DND-41 (cell line): Measurements from ENCODE around the gene ACTR3C.

Source experiments
- ATAC-seq: fragments of 200-7000 bp; cut with Tn5 transposase; 3 replicates; pipeline ENCODE4 v1.9.1; 2021; ENCODE audit warnings: low read depth; ENCODE audit not compliant: insufficient read depth
- DNase-seq: peaks from one replicate; pipeline ENCODE4 v3.0.0-alpha.2; 2020
- H2AFZ ChIP-seq: 2 replicates; pipeline ENCODE4 v1.6.0; 2012; ENCODE audit warnings: low read depth, low read length
- H3K27ac ChIP-seq: 2 replicates; pipeline ENCODE4 v1.5.1; 2012; ENCODE audit warnings: low read length, inconsistent platforms
- H3K27me3 ChIP-seq: fragments of 200-600 bp; sonication (generic); 2 replicates; pipeline ENCODE4 v1.6.0; 2012; ENCODE audit warnings: low read length, mild to moderate bottlenecking, inconsistent platforms; ENCODE audit not compliant: insufficient read depth, poor library complexity
- H3K36me3 ChIP-seq: 2 replicates; pipeline ENCODE4 v1.5.1; 2012; ENCODE audit warnings: low read length, inconsistent platforms; ENCODE audit not compliant: insufficient read depth
- H3K4me1 ChIP-seq: 2 replicates; pipeline ENCODE4 v1.5.1; 2012; ENCODE audit warnings: mild to moderate bottlenecking, low read length; ENCODE audit not compliant: insufficient read depth
- H3K4me2 ChIP-seq: 2 replicates; pipeline ENCODE4 v1.6.0; 2012; ENCODE audit warnings: mild to moderate bottlenecking, moderate library complexity, low read length, inconsistent platforms; ENCODE audit not compliant: insufficient read depth
- H3K4me3 ChIP-seq, 2 experiments: fragments of 200-600 bp in 1 of 2; shearing (Covaris generic) in 1 of 2; 2 replicates each; pipeline ENCODE4 v1.5.1; 2012 to 2016; ENCODE audit warnings: inconsistent platforms in 2 of 2, low read length in 2 of 2, mild to moderate bottlenecking in 2 of 2, low read depth in 1 of 2, moderate library complexity in 1 of 2
- H3K79me2 ChIP-seq: 2 replicates; pipeline ENCODE4 v1.6.0; 2012; ENCODE audit warnings: low read length, inconsistent platforms; ENCODE audit not compliant: insufficient read depth
- H3K9ac ChIP-seq: 2 replicates; pipeline ENCODE4 v1.6.0; 2012; ENCODE audit warnings: low read depth, mild to moderate bottlenecking, inconsistent platforms, low read length, moderate library complexity
- H3K9me3 ChIP-seq: 2 replicates; pipeline ENCODE4 v1.5.1; 2012; ENCODE audit warnings: low read length, moderate library complexity, mild to moderate bottlenecking, inconsistent platforms; ENCODE audit not compliant: insufficient read depth, severe bottlenecking
- H4K20me1 ChIP-seq: 2 replicates; pipeline ENCODE4 v1.6.0; 2012; ENCODE audit warnings: low read length; ENCODE audit not compliant: insufficient read depth
- EZH2 ChIP-seq: IDR thresholded peaks from 3 replicates; pipeline ENCODE4 v1.6.1; 2012; ENCODE audit warnings: borderline replicate concordance, low read depth, mild to moderate bottlenecking, moderate library complexity, low read length, inconsistent platforms; ENCODE audit not compliant: severe bottlenecking
- TF ChIP-seq, protein P1 (sequence below): IDR thresholded peaks from 2 replicates; pipeline ENCODE4 v1.5.1; 2012; ENCODE audit warnings: borderline replicate concordance, low read length, moderate library complexity, mild to moderate bottlenecking; ENCODE audit not compliant: poor library complexity, severe bottlenecking; ENCODE audit errors: extremely low read depth

Gene ACTR3C

GRCh38 chr7:150363370-150363769, 40.0 kb upstream of the ACTR3C start:
- Histone ChIP-seq H3K4me2 (peak overlapping the region; percentile 71), H3K36me3 (no peaks in the 10 kb centered on the region; the same call in 1 of the 2 replicates), H3K27ac (peak overlapping the region; percentile 97), H3K4me1 (peaks cover 99% of the 10 kb centered on the region), H4K20me1 (no peaks in the 10 kb centered on the region), H3K9me3 (no peaks in the 10 kb centered on the region), H2AFZ (no peak overlapping the region), H3K9ac (peak overlapping the region; percentile 95), H3K27me3 (no peaks in the 10 kb centered on the region), H3K4me3 (peak overlapping the region; percentile 19 to 59; a peak in 3 of 4 replicates), H3K79me2 (peaks cover 89% of the 10 kb centered on the region)
- ATAC-seq (peak; percentile 66), DNase-seq (peak; percentile 86)
- TF ChIP-seq EZH2: no peak
- TF ChIP-seq, protein P1, sequence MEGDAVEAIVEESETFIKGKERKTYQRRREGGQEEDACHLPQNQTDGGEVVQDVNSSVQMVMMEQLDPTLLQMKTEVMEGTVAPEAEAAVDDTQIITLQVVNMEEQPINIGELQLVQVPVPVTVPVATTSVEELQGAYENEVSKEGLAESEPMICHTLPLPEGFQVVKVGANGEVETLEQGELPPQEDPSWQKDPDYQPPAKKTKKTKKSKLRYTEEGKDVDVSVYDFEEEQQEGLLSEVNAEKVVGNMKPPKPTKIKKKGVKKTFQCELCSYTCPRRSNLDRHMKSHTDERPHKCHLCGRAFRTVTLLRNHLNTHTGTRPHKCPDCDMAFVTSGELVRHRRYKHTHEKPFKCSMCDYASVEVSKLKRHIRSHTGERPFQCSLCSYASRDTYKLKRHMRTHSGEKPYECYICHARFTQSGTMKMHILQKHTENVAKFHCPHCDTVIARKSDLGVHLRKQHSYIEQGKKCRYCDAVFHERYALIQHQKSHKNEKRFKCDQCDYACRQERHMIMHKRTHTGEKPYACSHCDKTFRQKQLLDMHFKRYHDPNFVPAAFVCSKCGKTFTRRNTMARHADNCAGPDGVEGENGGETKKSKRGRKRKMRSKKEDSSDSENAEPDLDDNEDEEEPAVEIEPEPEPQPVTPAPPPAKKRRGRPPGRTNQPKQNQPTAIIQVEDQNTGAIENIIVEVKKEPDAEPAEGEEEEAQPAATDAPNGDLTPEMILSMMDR: peak; percentile 56

DNA sequence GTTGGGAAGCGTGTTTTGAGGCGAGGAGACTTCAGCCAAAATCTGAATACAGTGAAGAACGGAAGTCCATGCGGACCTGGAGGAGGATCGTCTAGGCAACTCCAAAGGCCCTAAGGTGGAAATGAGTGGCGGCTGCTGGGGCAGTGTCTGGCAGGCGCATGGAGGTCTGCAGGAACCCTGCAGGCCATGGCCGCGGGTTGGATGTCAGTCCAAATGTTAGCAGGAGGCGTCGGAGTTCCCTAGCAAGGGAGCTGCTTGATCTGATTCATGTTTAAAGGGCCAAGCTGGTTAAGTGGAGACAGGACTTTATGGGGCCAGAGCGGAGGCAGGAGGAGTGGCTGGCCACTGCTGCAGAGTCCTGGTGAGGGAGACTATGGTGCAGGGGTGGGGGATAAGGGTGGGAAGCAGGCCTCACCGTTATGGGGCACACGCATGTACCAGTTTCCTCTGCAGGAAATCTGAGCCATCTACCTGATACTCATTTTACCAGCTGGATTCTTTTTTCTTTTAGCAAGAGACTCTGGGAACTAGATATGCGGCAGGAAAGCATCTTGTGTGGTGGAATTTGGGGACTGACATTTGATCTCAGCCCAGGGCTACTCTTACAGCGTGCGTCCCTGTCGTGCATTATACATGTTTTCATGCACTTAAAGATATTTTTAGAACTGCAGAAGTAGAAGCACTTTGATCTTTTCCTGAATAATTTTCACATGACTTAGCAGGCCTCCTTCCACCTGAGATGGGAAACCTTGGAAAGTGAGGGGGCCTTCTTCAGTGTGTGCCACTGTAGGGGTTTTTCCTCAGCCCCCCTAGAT, 38.7 kb upstream of the ACTR3C start:
- H3K9ac ChIP-seq: peak overlapping the region; percentile 95
- H3K9me3 ChIP-seq: no peaks in the 10 kb centered on the region
- DNase-seq (peak; percentile 56), ATAC-seq (0 out of 3 replicates have a peak, but pooled peaks have one; percentile 8)
- H3K4me1 ChIP-seq: peaks cover 99% of the 10 kb centered on the region
- no peaks in the 10 kb centered on the region for H4K20me1 ChIP-seq
- H2AFZ ChIP-seq: no peak overlapping the region
- TF ChIP-seq, protein P1: no peak
- no peak for TF ChIP-seq EZH2
- H3K27ac ChIP-seq: peak overlapping the region; percentile 97
- H3K79me2 ChIP-seq: peaks cover 78% of the 10 kb centered on the region
- H3K27me3 ChIP-seq: no peaks in the 10 kb centered on the region
- H3K36me3 ChIP-seq: no peaks in the 10 kb centered on the region
- peak overlapping the region; percentile 71 for H3K4me2 ChIP-seq
- H3K4me3 ChIP-seq: peak overlapping the region; percentile 19 to 59

- ATAC-seq (no peak), DNase-seq (no peak)
- Histone ChIP-seq H3K4me3 (peak overlapping the region in 1 of 2 experiments; percentile 59; a peak in 2 of 4 replicates), H4K20me1 (no peaks in the 10 kb centered on the region), H2AFZ (no peak overlapping the region), H3K27me3 (no peaks in the 10 kb centered on the region), H3K27ac (peak overlapping the region; percentile 97), H3K36me3 (no peaks in the 10 kb centered on the region), H3K4me1 (peaks cover 99% of the 10 kb centered on the region), H3K4me2 (peak overlapping the region; percentile 71), H3K79me2 (peaks cover 76% of the 10 kb centered on the region), H3K9me3 (no peaks in the 10 kb centered on the region), H3K9ac (peak overlapping the region; percentile 95)
- TF ChIP-seq, protein P1: no peak
- no peak for TF ChIP-seq EZH2
These were observed 38.1 kb upstream of the ACTR3C start for GRCh38 chr7:150361402-150361801.
